UCSD-AML1 (cell line): ENCODE measurements around the gene MFF.
"Not testable (repeated sequence)": the region's sequence is repeated elsewhere in the genome, so short reads cannot be mapped to it uniquely, and the experiment has no call there.

Experiments used
- DNase-seq: peaks from one replicate; lab custom pipeline; 2025; ENCODE audit not compliant: unreplicated experiment; lab: John Stamatoyannopoulos, UW

Gene MFF

GRCh38 chr2:227376656-227377396 is 51.8 kb downstream of the MFF start:
- DNase-seq, result no peak

GRCh38 chr2:227377467-227378351 is 52.7 kb downstream of the MFF start:
- DNase-seq, result no peak

GRCh38 chr2:227378371-227378782 is 53.3 kb downstream of the MFF start:
- no peak for DNase-seq

GRCh38 chr2:227379095-227379494 is 54.0 kb downstream of the MFF start, which contains the start of gene TM4SF20:
TM4SF20 (minus strand) TSS chr2:227379306; CDS start chr2:227379268, 38 bp downstream.
- no peak for DNase-seq

- not testable (repeated sequence) for DNase-seq
Measured at GRCh38 chr2:227382241-227382835, 57.3 kb downstream of the MFF start.

GRCh38 chr2:227383686-227384085 is 58.6 kb downstream of the MFF start:
- DNase-seq, result no peak

GRCh38 chr2:227386630-227387029 is 61.6 kb downstream of the MFF start:
- DNase-seq, result no peak

- DNase-seq, result not testable (repeated sequence)
Measured at GRCh38 chr2:227387583-227387982, 62.5 kb downstream of the MFF start, which contains the start of gene SCYGR1. SCYGR1 (minus strand) TSS chr2:227387949; CDS start chr2:227387949, 0 bp downstream.

- no peak for DNase-seq
Measured at GRCh38 chr2:227388537-227389011, 63.5 kb downstream of the MFF start.

GRCh38 chr2:227389231-227389630 is 64.2 kb downstream of the MFF start:
- DNase-seq, result no peak

- no peak for DNase-seq
Measured at GRCh38 chr2:227389661-227390060, 64.6 kb downstream of the MFF start.

- no peak for DNase-seq
Measured at GRCh38 chr2:227390468-227391256, 65.6 kb downstream of the MFF start.

GRCh38 chr2:227394401-227394800 is 69.3 kb downstream of the MFF start:
- no peak for DNase-seq

GRCh38 chr2:227395556-227395955 is 70.5 kb downstream of the MFF start:
- no peak for DNase-seq

GRCh38 chr2:227397562-227397961 is 72.5 kb downstream of the MFF start:
- no peak for DNase-seq

GRCh38 chr2:227398684-227399670 is 73.9 kb downstream of the MFF start:
- no peak for DNase-seq

- no peak for DNase-seq
Measured at GRCh38 chr2:227401550-227401949, 76.5 kb downstream of the MFF start.

GRCh38 chr2:227402321-227402720 is 77.3 kb downstream of the MFF start:
- DNase-seq, result no peak

- DNase-seq, result no peak
Measured at GRCh38 chr2:227402959-227403358, 77.9 kb downstream of the MFF start.
